Caki2 (cell line): ENCODE data around the gene HEYL. TPM values are rescaled to one million over a fixed set of nuclear protein-coding genes. Genes with fewer than 3 reads are reported as not detected.
"Not testable (repeated sequence)": the region's sequence is repeated elsewhere in the genome, so short reads cannot be mapped to it uniquely, and the experiment has no call there.

ENCODE experiments used
- DNase-seq: peaks from one replicate; pipeline ENCODE4 v3.0.0-alpha.2; 2015; ENCODE audit warnings: low read depth
- in situ Hi-C: cut with HindIII; loops from 2 replicates; pipeline ENCODE4 v1.10.0; 2016; ENCODE audit warnings: low sequenced_read_pairs, low pct_unique_long_range_greater_than_20kb, mixed read lengths
- total RNA-seq: library from RNA; depleted of rRNA; stranded (reverse); fragments of >200 nt; shearing (Covaris generic); gene quantifications from 2 replicates; pipeline ENCODE4 v1.2.3, GENCODE V29; 2014; ENCODE audit warnings: low replicate concordance

HEYL gene
- total RNA-seq, 1 experiment from 2014 or later = 0.98 TPM

GRCh38 chr1:39625009-39625408, 14.4 kb downstream of the HEYL start:
- in situ Hi-C loops = no loop called here
- DNase-seq = no peak

GRCh38 chr1:39623053-39623452, 16.4 kb downstream of the HEYL start:
- DNase-seq = no peak
- in situ Hi-C loops = no loop called here

GRCh38 chr1:39622427-39622826, 17.0 kb downstream of the HEYL start:
- in situ Hi-C loops = no loop called here
- DNase-seq = no peak

GRCh38 chr1:39620659-39621165, 18.7 kb downstream of the HEYL start:
- no peak for DNase-seq
- in situ Hi-C loops = no loop called here

GRCh38 chr1:39617488-39618049, 21.9 kb downstream of the HEYL start:
- in situ Hi-C loops = no loop called here
- DNase-seq = no peak

- in situ Hi-C loops = no loop called here
Measured at GRCh38 chr1:39615086-39615673, 24.3 kb downstream of the HEYL start.

GRCh38 chr1:39614488-39614887, 25.0 kb downstream of the HEYL start:
- DNase-seq = no peak
- in situ Hi-C loops = no loop called here

More at GRCh38 chr1:39615086-39615673, 24.3 kb downstream of the HEYL start:
- no peak for DNase-seq

- DNase-seq = no peak
- in situ Hi-C loops = no loop called here
Measured at GRCh38 chr1:39613250-39613649, 26.2 kb downstream of the HEYL start.

GRCh38 chr1:39609618-39610331, 29.7 kb downstream of the HEYL start:
- no peak for DNase-seq
- in situ Hi-C loops = no loop called here

- in situ Hi-C loops = no loop called here
- no peak for DNase-seq
Measured at GRCh38 chr1:39608921-39609320, 30.5 kb downstream of the HEYL start.

- in situ Hi-C loops = not testable (repeated sequence)
Measured at GRCh38 chr1:39603677-39604076, 35.8 kb downstream of the HEYL start.

GRCh38 chr1:39601667-39602255, 37.7 kb downstream of the HEYL start:
- in situ Hi-C loops, DNase-seq: not testable (repeated sequence)

More at GRCh38 chr1:39603677-39604076, 35.8 kb downstream of the HEYL start:
- DNase-seq = not testable (repeated sequence)

- in situ Hi-C loops = no loop called here
Measured at GRCh38 chr1:39596163-39596562, 43.3 kb downstream of the HEYL start.

GRCh38 chr1:39593386-39593785, 46.1 kb downstream of the HEYL start:
- in situ Hi-C loops = no loop called here
- DNase-seq = no peak

More at GRCh38 chr1:39596163-39596562, 43.3 kb downstream of the HEYL start:
- DNase-seq = no peak

- in situ Hi-C loops = no loop called here
- DNase-seq = no peak
Measured at GRCh38 chr1:39592069-39592468, 47.4 kb downstream of the HEYL start.

GRCh38 chr1:39590546-39590945, 48.9 kb downstream of the HEYL start:
- no peak for DNase-seq

GRCh38 chr1:39585933-39586332, 53.5 kb downstream of the HEYL start:
- in situ Hi-C loops = no loop called here
- DNase-seq = no peak

More at GRCh38 chr1:39590546-39590945, 48.9 kb downstream of the HEYL start:
- in situ Hi-C loops = no loop called here

- in situ Hi-C loops = no loop called here
Measured at GRCh38 chr1:39576016-39576657, 63.3 kb downstream of the HEYL start.

More at GRCh38 chr1:39576016-39576657, 63.3 kb downstream of the HEYL start:
- no peak for DNase-seq
